IMR-90 (cell line): ENCODE data around the gene TLR9. TPM values are rescaled to one million over a fixed set of nuclear protein-coding genes. Genes with fewer than 3 reads are reported as not detected.

ENCODE experiments used
- ATAC-seq: fragments of 200-7000 bp; cut with Tn5 transposase; 2 replicates; pipeline ENCODE4 v1.9.1; 2020; ENCODE audit warnings: low read depth, mild to moderate bottlenecking, moderate library complexity
- BruUV-seq: library from RNA; stranded (reverse); fragments of 400-500 nt; replicated peaks from 2 replicates; lab custom pipeline; 2021; lab: Mats Ljungman, UMichigan
- CTCF ChIA-PET: fragments of 300-600 bp; formaldehyde crosslinking; extraction: SDS; loops from one replicate; lab custom pipeline; 2021; ENCODE audit warnings: antibody characterized with exemption; lab: Yijun Ruan, JAX
- POLR2A ChIA-PET: fragments of 300-600 bp; sonication (Branson Sonifier 250); formaldehyde crosslinking; loops from one replicate; lab custom pipeline; 2022; ENCODE audit warnings: antibody characterized with exemption; ENCODE audit not compliant: unreplicated experiment; lab: Charles Lee
- DNase-seq: peaks from one replicate; pipeline ENCODE4 v3.0.0; 2013
- H2AFZ ChIP-seq: replicated peaks from 2 replicates; pipeline ENCODE3; 2013; ENCODE audit warnings: low read length, mild to moderate bottlenecking; ENCODE audit not compliant: poor library complexity
- H2AK5ac ChIP-seq: 2 replicates; pipeline ENCODE4 v1.6.1; 2013; ENCODE audit warnings: low read depth, low read length, inconsistent platforms
- H2AK9ac ChIP-seq: replicated peaks from 2 replicates; pipeline ENCODE3; 2013; ENCODE audit warnings: mild to moderate bottlenecking, low read depth, low read length, moderate library complexity; ENCODE audit not compliant: poor library complexity
- H2BK120ac ChIP-seq: 2 replicates; pipeline ENCODE4 v1.6.1; 2013; ENCODE audit warnings: low read depth, low read length, inconsistent platforms
- H2BK15ac ChIP-seq: 3 replicates; pipeline ENCODE4 v1.6.1; 2013; ENCODE audit warnings: low read depth, low read length, inconsistent platforms
- H2BK20ac ChIP-seq: 2 replicates; pipeline ENCODE4 v1.6.1; 2013; ENCODE audit warnings: low read depth, mild to moderate bottlenecking, inconsistent platforms, low read length, moderate library complexity
- H2BK5ac ChIP-seq: 2 replicates; pipeline ENCODE4 v1.6.1; 2013; ENCODE audit warnings: mild to moderate bottlenecking, low read depth, low read length, inconsistent platforms; ENCODE audit not compliant: poor library complexity, severe bottlenecking
- H3K14ac ChIP-seq: replicated peaks from 2 replicates; pipeline ENCODE4 v1.6.1; 2013; ENCODE audit warnings: low read depth, low read length, inconsistent platforms
- H3K18ac ChIP-seq: 2 replicates; pipeline ENCODE4 v1.6.1; 2013; ENCODE audit warnings: low read depth, low read length, control low read depth
- H3K23ac ChIP-seq: 2 replicates; pipeline ENCODE4 v1.6.1; 2013; ENCODE audit warnings: low read depth, low read length, inconsistent platforms
- H3K27ac ChIP-seq: 2 replicates; pipeline ENCODE4 v1.5.1; 2013; ENCODE audit warnings: mild to moderate bottlenecking, control low read depth, low read length; ENCODE audit not compliant: insufficient read depth
- H3K27me3 ChIP-seq: 2 replicates; pipeline ENCODE4 v1.6.1; 2013; ENCODE audit warnings: low read length; ENCODE audit not compliant: control insufficient read depth, insufficient read depth
- H3K36me3 ChIP-seq: 2 replicates; pipeline ENCODE4 v1.6.1; 2013; ENCODE audit warnings: low read length, mixed read lengths; ENCODE audit not compliant: control insufficient read depth, insufficient read depth
- H3K4ac ChIP-seq: 2 replicates; pipeline ENCODE4 v1.6.1; 2013; ENCODE audit warnings: low read depth, low read length, inconsistent platforms
- H3K4me1 ChIP-seq: 2 replicates; pipeline ENCODE4 v1.6.1; 2013; ENCODE audit warnings: low read length, mixed read lengths; ENCODE audit not compliant: control insufficient read depth, insufficient read depth
- H3K4me2 ChIP-seq: 2 replicates; pipeline ENCODE4 v1.6.1; 2013; ENCODE audit warnings: low read depth, mild to moderate bottlenecking, control low read depth, low read length, moderate library complexity
- H3K4me3 ChIP-seq: 2 replicates; pipeline ENCODE4 v1.5.1; 2013; ENCODE audit warnings: low read depth, mild to moderate bottlenecking, control low read depth, low read length, moderate library complexity; ENCODE audit not compliant: insufficient read depth
- H3K56ac ChIP-seq: 2 replicates; pipeline ENCODE4 v1.6.1; 2013; ENCODE audit warnings: low read length, inconsistent platforms; ENCODE audit not compliant: insufficient read depth; ENCODE audit errors: extremely low read depth
- H3K79me1 ChIP-seq, 2 experiments: 2 replicates each; pipeline ENCODE4 v1.6.1; 2013; ENCODE audit warnings: low read length in 2 of 2, inconsistent platforms in 1 of 2, low read depth in 1 of 2
- H3K9ac ChIP-seq: 2 replicates; pipeline ENCODE4 v1.6.1; 2013; ENCODE audit warnings: low read depth, low read length, control low read depth
- H3K9me1 ChIP-seq: 2 replicates; pipeline ENCODE4 v1.6.1; 2013; ENCODE audit warnings: low read length, inconsistent platforms; ENCODE audit not compliant: insufficient read depth
- H3K9me3 ChIP-seq: 2 replicates; pipeline ENCODE4 v1.6.1; 2013; ENCODE audit warnings: low read length; ENCODE audit not compliant: control insufficient read depth, insufficient read depth
- H4K20me1 ChIP-seq: 2 replicates; pipeline ENCODE4 v1.6.1; 2013; ENCODE audit warnings: low read length, inconsistent platforms; ENCODE audit not compliant: insufficient read depth
- H4K5ac ChIP-seq: 2 replicates; pipeline ENCODE4 v1.6.1; 2013; ENCODE audit warnings: mild to moderate bottlenecking, low read depth, low read length, control low read depth
- H4K8ac ChIP-seq, 2 experiments: 2 replicates each; pipeline ENCODE4 v1.6.1; 2013; ENCODE audit warnings: low read depth in 2 of 2, low read length in 2 of 2, control low read depth in 1 of 2, inconsistent platforms in 1 of 2
- H4K91ac ChIP-seq: 2 replicates; pipeline ENCODE4 v1.6.1; 2013; ENCODE audit warnings: low read depth, low read length, inconsistent platforms; ENCODE audit not compliant: insufficient read depth
- RFX5 ChIP-seq: IDR thresholded peaks from 2 replicates; pipeline ENCODE4 v1.8.0; 2012; ENCODE audit warnings: low read depth, mild to moderate bottlenecking, low read length, moderate library complexity
- WGBS, 2 experiments: methylation state at CpG; one replicate each; pipeline versions ENCODE4 v1.1.5 to v1.1.7; 2013; ENCODE audit warnings: missing lambda C conversion rate in 2 of 2; ENCODE audit not compliant: insufficient read length in 1 of 2; ENCODE audit errors: extremely low coverage in 2 of 2; 5-methylcytosine and 5-hydroxymethylcytosine counted together
- dilution Hi-C: fragments of 300-500 bp; cut with HindIII; formaldehyde crosslinking; loops from one replicate; pipeline ENCODE4 v1.14.3; 2018; ENCODE audit warnings: low sequenced_read_pairs; ENCODE audit not compliant: unreplicated experiment
- in situ Hi-C: fragments of 300-500 bp; cut with MboI; formaldehyde crosslinking; loops from 3 replicates; pipeline ENCODE4 v1.14.3; 2019; ENCODE audit warnings: low sequenced_read_pairs, inconsistent platforms, mixed read lengths
- intact Hi-C: fragments of 100-400 bp; cut with micrococcal nuclease; formaldehyde crosslinking; loops from 2 replicates; pipeline ENCODE4 v1.10.0; 2022
- polyA plus RNA-seq, 3 experiments: library from polyadenylated mRNA; depleted of rRNA; stranded (reverse); fragments of >200 nt; gene quantifications; 2 replicates each; pipeline ENCODE4 v1.2.3, GENCODE V29; 2012; ENCODE audit warnings: low replicate concordance in 1 of 3
- total RNA-seq: library from RNA; depleted of rRNA; stranded (reverse); fragments of >200 nt; gene quantifications from 2 replicates; pipeline ENCODE4 v1.2.3, GENCODE V29; 2012
- TF ChIP-seq, protein P1 (sequence below): fragments of 150-350 bp; IDR thresholded peaks from 2 replicates; pipeline ENCODE4 v1.6.1; 2017; ENCODE audit warnings: mild to moderate bottlenecking, antibody characterized with exemption, low read length, low read depth
- TF ChIP-seq, protein P2 (sequence below): fragments of 150-350 bp; IDR thresholded peaks from 2 replicates; pipeline ENCODE4 v1.6.1; 2016; ENCODE audit warnings: low read depth, mild to moderate bottlenecking, low read length, moderate library complexity, borderline replicate concordance

TLR9 gene
- total and polyA plus RNA-seq, 2 of the 4 experiments (the other 2 are of a cell fraction), result not detected

DNA sequence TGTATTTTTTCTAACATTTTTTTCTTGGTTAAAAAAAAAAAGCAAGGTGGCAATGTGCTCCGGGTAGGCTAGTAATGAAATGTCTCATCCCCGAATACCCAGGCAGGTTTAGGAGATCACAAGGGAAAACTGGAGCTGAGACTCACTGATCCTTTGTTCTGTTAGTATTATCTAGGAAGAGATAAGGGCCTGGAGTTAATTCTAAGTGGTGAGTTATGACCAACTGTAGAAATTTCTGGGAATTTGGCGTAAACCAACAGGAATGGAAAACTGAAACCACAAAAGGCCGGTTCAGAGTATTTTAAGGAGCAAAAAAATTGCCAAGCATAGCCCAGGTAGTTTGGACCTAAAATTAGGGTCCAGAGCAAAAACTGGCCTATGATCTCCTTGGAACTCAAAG, 32.5 kb upstream of the TLR9 start:
- Histone ChIP-seq H3K27me3 (no peaks in the 10 kb centered on the region), H2AK9ac (no peak overlapping the region), H4K5ac (no peak overlapping the region), H3K4ac (no peak overlapping the region), H2BK15ac (no peak overlapping the region), H4K8ac (no peak overlapping the region), H3K79me1 (peaks cover 20 to 66% of the 10 kb centered on the region in 2 experiments), H4K20me1 (peaks cover 26% of the 10 kb centered on the region), H2AFZ (no peak overlapping the region), H3K36me3 (peaks cover 64% of the 10 kb centered on the region), H3K4me2 (no peak overlapping the region), H3K18ac (no peak overlapping the region), H3K9me1 (no peaks in the 10 kb centered on the region), H2BK20ac (no peak overlapping the region), H2AK5ac (no peak overlapping the region), H3K56ac (no peak overlapping the region), H3K4me1 (0 out of 2 replicates have a peak, but pooled peaks cover 2% of the 10 kb centered on the region), H2BK120ac (no peak overlapping the region), H2BK5ac (no peak overlapping the region), H3K4me3 (no peak overlapping the region), H3K14ac (no peak overlapping the region), H4K91ac (no peak overlapping the region), H3K9me3 (no peaks in the 10 kb centered on the region), H3K27ac (no peak overlapping the region), H3K9ac (no peak overlapping the region), H3K23ac (no peak overlapping the region)
- CTCF ChIA-PET, result interaction anchor here (0.6 to 1.3 kb wide), 2 partner anchors 12 to 26 kb away, joined by 3 to 14 read pairs; partner anchors contain the start of gene PPM1M
- POLR2A ChIA-PET, result no interaction called here
- no CpG with 5 or more reads among the region's 4 CpGs for WGBS, 2 experiments
- TF ChIP-seq, protein P1, sequence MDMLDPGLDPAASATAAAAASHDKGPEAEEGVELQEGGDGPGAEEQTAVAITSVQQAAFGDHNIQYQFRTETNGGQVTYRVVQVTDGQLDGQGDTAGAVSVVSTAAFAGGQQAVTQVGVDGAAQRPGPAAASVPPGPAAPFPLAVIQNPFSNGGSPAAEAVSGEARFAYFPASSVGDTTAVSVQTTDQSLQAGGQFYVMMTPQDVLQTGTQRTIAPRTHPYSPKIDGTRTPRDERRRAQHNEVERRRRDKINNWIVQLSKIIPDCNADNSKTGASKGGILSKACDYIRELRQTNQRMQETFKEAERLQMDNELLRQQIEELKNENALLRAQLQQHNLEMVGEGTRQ, result no peak
- no peak for TF ChIP-seq RFX5
- TF ChIP-seq, protein P2, sequence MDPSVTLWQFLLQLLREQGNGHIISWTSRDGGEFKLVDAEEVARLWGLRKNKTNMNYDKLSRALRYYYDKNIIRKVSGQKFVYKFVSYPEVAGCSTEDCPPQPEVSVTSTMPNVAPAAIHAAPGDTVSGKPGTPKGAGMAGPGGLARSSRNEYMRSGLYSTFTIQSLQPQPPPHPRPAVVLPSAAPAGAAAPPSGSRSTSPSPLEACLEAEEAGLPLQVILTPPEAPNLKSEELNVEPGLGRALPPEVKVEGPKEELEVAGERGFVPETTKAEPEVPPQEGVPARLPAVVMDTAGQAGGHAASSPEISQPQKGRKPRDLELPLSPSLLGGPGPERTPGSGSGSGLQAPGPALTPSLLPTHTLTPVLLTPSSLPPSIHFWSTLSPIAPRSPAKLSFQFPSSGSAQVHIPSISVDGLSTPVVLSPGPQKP, result no peak
- ATAC-seq (no peak), DNase-seq (no peak)
- dilution Hi-C loops, result no loop called here
- intact Hi-C loops, result no loop called here
- in situ Hi-C loops, result no loop called here
- no TSS peak for BruUV-seq
